GM12892 (cell line): ENCODE data around the gene CXCL3.

Experiments used
- DNase-seq: peaks from one replicate; pipeline ENCODE4 v3.0.0; 2011; ENCODE audit not compliant: insufficient read length
- FAIRE-seq: peaks from 2 replicates; lab custom pipeline; 2011; peaks lifted over from hg19 to GRCh38; lab: Jason Lieb, UNC
- POLR2A ChIP-seq: IDR thresholded peaks from 2 replicates; pipeline ENCODE4 v1.6.1; 2011; ENCODE audit warnings: low read depth, low read length, control low read depth
- POLR2AphosphoS5 ChIP-seq: IDR thresholded peaks from 2 replicates; pipeline ENCODE4 v1.6.1; 2011; ENCODE audit warnings: low read depth, low read length, control low read depth
- TAF1 ChIP-seq: IDR thresholded peaks from 2 replicates; pipeline ENCODE4 v1.6.1; 2011; ENCODE audit warnings: low read depth, mild to moderate bottlenecking, control low read depth, low read length, borderline replicate concordance

Gene CXCL3

GRCh38 chr4:74045772-74046171, 7.3 kb upstream of the CXCL3 start:
- FAIRE-seq (no peak), DNase-seq (no peak)
- TF ChIP-seq TAF1: no peak
- no peak for TF ChIP-seq POLR2A
- no peak for TF ChIP-seq POLR2AphosphoS5

- no peak for DNase-seq
- FAIRE-seq: no peak
- no peak for TF ChIP-seq POLR2AphosphoS5
- TF ChIP-seq TAF1: no peak
- no peak for TF ChIP-seq POLR2A
Observed at GRCh38 chr4:74045247-74045646, 6.8 kb upstream of the CXCL3 start.

GRCh38 chr4:74044677-74045076, 6.2 kb upstream of the CXCL3 start:
- FAIRE-seq (no peak), DNase-seq (no peak)
- no peak for TF ChIP-seq TAF1
- no peak for TF ChIP-seq POLR2A
- TF ChIP-seq POLR2AphosphoS5: no peak

GRCh38 chr4:74042681-74043080, 4.2 kb upstream of the CXCL3 start:
- FAIRE-seq (no peak), DNase-seq (no peak)
- TF ChIP-seq POLR2AphosphoS5 (no peak), POLR2A (no peak), TAF1 (no peak)

GRCh38 chr4:74041418-74041817, 2.9 kb upstream of the CXCL3 start:
- TF ChIP-seq POLR2A (no peak), TAF1 (no peak), POLR2AphosphoS5 (no peak)
- FAIRE-seq (no peak), DNase-seq (no peak)

- no peak for FAIRE-seq
- no peak for TF ChIP-seq TAF1
- no peak for TF ChIP-seq POLR2A
- no peak for TF ChIP-seq POLR2AphosphoS5
- no peak for DNase-seq
Observed at GRCh38 chr4:74039315-74039763, 850 bp upstream of the CXCL3 start.

GRCh38 chr4:74038086-74038424, 434 bp downstream of the CXCL3 start:
- no peak for FAIRE-seq

GRCh38 chr4:74037076-74037955, 1.2 kb downstream of the CXCL3 start:
- TF ChIP-seq POLR2AphosphoS5 (no peak), TAF1 (no peak), POLR2A (no peak)
- FAIRE-seq (no peak), DNase-seq (no peak)

More at GRCh38 chr4:74038086-74038424, 434 bp downstream of the CXCL3 start:
- DNase-seq: no peak
- no peak for TF ChIP-seq POLR2AphosphoS5
- no peak for TF ChIP-seq TAF1
- TF ChIP-seq POLR2A: no peak

GRCh38 chr4:74033739-74034138, 4.8 kb downstream of the CXCL3 start:
- TF ChIP-seq POLR2A (no peak), POLR2AphosphoS5 (no peak), TAF1 (no peak)
- no peak for FAIRE-seq
- no peak for DNase-seq

GRCh38 chr4:74032064-74032463, 6.4 kb downstream of the CXCL3 start:
- FAIRE-seq: no peak
- TF ChIP-seq POLR2AphosphoS5 (no peak), TAF1 (no peak), POLR2A (no peak)
- no peak for DNase-seq

GRCh38 chr4:74031576-74031975, 6.9 kb downstream of the CXCL3 start:
- FAIRE-seq (no peak), DNase-seq (no peak)
- TF ChIP-seq TAF1 (no peak), POLR2A (no peak), POLR2AphosphoS5 (no peak)

- TF ChIP-seq POLR2AphosphoS5 (no peak), POLR2A (no peak), TAF1 (no peak)
- no peak for DNase-seq
Observed at GRCh38 chr4:74030285-74030684, 8.2 kb downstream of the CXCL3 start.

More at GRCh38 chr4:74030285-74030684, 8.2 kb downstream of the CXCL3 start:
- no peak for FAIRE-seq
